AG09319 (cell line): ENCODE data around the gene KCNK5.

Experiments used
- DNase-seq: peaks from one replicate; pipeline ENCODE4 v3.0.0-alpha.2; 2010; ENCODE audit warnings: low read depth; ENCODE audit errors: extremely low read depth
- CTCF ChIP-seq: IDR thresholded peaks from 2 replicates; pipeline ENCODE4 v1.5.1; 2011; ENCODE audit warnings: low read depth, mild to moderate bottlenecking, inconsistent platforms, low read length, moderate library complexity

The KCNK5 gene

GRCh38 chr6:39209911-39210310, 19.4 kb downstream of the KCNK5 start:
- DNase-seq = no peak
- TF ChIP-seq CTCF = no peak

GRCh38 chr6:39209360-39209811, 19.9 kb downstream of the KCNK5 start:
- no peak for DNase-seq
- no peak for TF ChIP-seq CTCF

GRCh38 chr6:39208223-39208739, 21.0 kb downstream of the KCNK5 start:
- no peak for TF ChIP-seq CTCF
- DNase-seq = no peak

GRCh38 chr6:39207416-39208222, 21.7 kb downstream of the KCNK5 start:
- no peak for TF ChIP-seq CTCF
- no peak for DNase-seq

GRCh38 chr6:39206250-39206721, 23.0 kb downstream of the KCNK5 start:
- TF ChIP-seq CTCF = no peak
- DNase-seq = no peak

GRCh38 chr6:39204646-39205244, 24.5 kb downstream of the KCNK5 start:
- DNase-seq = no peak
- TF ChIP-seq CTCF = no peak

GRCh38 chr6:39204160-39204495, 25.1 kb downstream of the KCNK5 start:
- DNase-seq = no peak
- TF ChIP-seq CTCF = no peak
